ENCODE measurements around the gene DEFB108B.
"Not testable (repeated sequence)": the region's sequence is repeated elsewhere in the genome, so short reads cannot be mapped to it uniquely, and the experiment has no call there.

DEFB108B gene

DNA sequence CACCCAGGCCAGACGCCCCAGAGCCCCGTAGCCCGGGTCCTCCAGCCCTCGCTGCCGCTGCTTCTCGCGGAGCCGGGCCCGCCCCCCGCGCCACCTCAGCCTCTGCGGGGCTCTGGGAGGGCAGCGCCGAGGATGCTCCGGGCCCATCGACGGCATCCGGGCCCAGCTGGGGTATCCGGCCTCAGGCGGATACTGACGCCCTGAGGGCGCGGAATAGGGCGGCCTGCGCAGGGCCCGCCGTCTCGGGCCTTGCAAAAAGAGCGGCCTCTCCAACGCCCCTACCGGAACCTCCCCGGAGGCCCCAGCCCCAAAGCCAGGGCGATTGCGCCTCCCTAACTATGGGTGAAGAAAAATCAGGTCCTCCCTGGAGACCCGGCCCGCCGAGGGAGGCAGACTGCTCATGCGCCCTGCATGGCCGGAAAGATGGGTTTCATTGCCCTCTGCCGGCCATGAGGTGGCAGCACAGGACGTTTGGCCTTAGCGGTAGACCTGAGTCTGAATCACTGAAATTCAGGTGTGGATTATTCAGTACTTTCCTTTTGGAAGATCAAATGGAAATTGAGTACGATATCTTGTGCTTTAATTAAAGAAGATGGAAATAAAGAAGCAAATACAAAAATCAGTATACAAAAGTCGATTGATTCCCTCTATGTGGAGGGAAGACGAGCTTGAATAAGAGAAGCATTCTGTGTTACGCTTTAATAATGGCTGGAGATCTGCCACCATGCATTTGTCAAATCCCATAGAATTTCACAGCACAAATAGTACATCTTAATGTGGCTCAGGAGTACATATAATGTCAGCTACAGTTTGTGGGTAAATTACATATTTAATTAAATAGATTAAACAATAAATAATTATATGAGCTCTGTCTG, 19.3 kb upstream of the DEFB108B start:
- H3K79me2 ChIP-seq (ENCODE audit: insufficient read depth, low read length); H3F3A ChIP-seq (ENCODE audit: insufficient read depth); H3K9me2 ChIP-seq (replicated peaks; ENCODE audit: insufficient read depth, low read length); H3K9me3 ChIP-seq (ENCODE audit: insufficient read depth, low read length); H4K20me1 ChIP-seq (ENCODE audit: low read depth, low read length); H3K27ac ChIP-seq (ENCODE audit: low read depth, low read length); H3K36me3 ChIP-seq (ENCODE audit: low read length); H3K27me3 ChIP-seq (ENCODE audit: low read length): not testable (repeated sequence)
- H3K4me3 ChIP-seq (ENCODE audit: insufficient read depth, low read length, poor library complexity, severe bottlenecking): peak overlapping the region; percentile 42
- TF ChIP-seq, protein P1, sequence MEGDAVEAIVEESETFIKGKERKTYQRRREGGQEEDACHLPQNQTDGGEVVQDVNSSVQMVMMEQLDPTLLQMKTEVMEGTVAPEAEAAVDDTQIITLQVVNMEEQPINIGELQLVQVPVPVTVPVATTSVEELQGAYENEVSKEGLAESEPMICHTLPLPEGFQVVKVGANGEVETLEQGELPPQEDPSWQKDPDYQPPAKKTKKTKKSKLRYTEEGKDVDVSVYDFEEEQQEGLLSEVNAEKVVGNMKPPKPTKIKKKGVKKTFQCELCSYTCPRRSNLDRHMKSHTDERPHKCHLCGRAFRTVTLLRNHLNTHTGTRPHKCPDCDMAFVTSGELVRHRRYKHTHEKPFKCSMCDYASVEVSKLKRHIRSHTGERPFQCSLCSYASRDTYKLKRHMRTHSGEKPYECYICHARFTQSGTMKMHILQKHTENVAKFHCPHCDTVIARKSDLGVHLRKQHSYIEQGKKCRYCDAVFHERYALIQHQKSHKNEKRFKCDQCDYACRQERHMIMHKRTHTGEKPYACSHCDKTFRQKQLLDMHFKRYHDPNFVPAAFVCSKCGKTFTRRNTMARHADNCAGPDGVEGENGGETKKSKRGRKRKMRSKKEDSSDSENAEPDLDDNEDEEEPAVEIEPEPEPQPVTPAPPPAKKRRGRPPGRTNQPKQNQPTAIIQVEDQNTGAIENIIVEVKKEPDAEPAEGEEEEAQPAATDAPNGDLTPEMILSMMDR (IDR thresholded peaks at IDR 0.05; ENCODE audit: insufficient read depth, low read length, poor library complexity, severe bottlenecking): peak; percentile 56
- peak overlapping the region; percentile 61 for H3K4me2 ChIP-seq (ENCODE audit: low read depth, low read length, poor library complexity, severe bottlenecking)
- H3K9ac ChIP-seq (ENCODE audit: low read length): peak overlapping the region; percentile 60
- peak overlapping the region; percentile 97 for H2AFZ ChIP-seq (ENCODE audit: low read depth, low read length, severe bottlenecking)

DNA sequence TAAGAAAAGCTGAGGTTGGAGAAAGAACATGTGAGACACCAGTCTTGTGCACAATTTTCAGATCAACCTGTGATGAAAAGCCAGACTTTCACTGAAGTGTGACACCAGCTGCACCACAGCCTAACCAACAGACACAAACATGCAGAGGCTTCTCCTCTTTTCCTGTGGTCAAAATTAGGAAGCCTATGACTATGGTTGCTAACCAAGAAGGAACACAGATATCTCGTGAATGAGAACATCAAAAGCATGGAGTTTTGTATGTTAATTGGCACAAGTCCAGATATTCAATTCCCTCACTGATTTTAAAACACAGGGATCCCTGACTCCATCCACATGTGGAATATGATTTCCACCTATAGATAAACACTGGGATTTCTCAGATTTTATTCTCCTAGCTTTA, 11.5 kb upstream of the DEFB108B start:
- not testable (repeated sequence) for H3K9ac ChIP-seq (ENCODE audit: low read length); H3K27ac ChIP-seq (ENCODE audit: low read depth, low read length); H3K79me2 ChIP-seq (ENCODE audit: insufficient read depth, low read length); H4K20me1 ChIP-seq (ENCODE audit: low read depth, low read length); H3F3A ChIP-seq (ENCODE audit: insufficient read depth); H2AFZ ChIP-seq (ENCODE audit: low read depth, low read length, severe bottlenecking); H3K36me3 ChIP-seq (ENCODE audit: low read length); H3K9me2 ChIP-seq (replicated peaks; ENCODE audit: insufficient read depth, low read length); H3K4me3 ChIP-seq (ENCODE audit: insufficient read depth, low read length, poor library complexity, severe bottlenecking); H3K9me3 ChIP-seq (ENCODE audit: insufficient read depth, low read length); H3K27me3 ChIP-seq (ENCODE audit: low read length); H3K4me2 ChIP-seq (ENCODE audit: low read depth, low read length, poor library complexity, severe bottlenecking)

DNA sequence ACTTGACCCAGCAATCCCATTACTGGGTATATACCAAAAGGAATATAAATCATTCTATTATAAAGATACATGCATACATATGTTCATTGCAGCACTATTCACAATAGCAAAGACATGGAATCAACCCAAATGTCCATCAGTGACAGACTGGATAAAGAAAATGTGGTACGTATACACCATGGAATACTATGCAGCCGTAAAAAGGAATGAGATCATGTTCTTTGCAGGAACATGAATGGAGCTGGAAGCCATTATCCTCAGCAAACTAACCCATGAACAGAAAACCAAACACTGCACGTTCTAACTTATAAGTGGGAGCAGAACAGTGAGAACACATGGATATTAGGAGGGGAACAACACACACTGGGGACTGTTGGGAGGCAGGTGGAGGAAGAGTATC, 3.8 kb upstream of the DEFB108B start:
- H3K36me3 ChIP-seq (ENCODE audit: low read length); H3F3A ChIP-seq (ENCODE audit: insufficient read depth); H3K4me3 ChIP-seq (ENCODE audit: insufficient read depth, low read length, poor library complexity, severe bottlenecking); H2AFZ ChIP-seq (ENCODE audit: low read depth, low read length, severe bottlenecking); H3K4me2 ChIP-seq (ENCODE audit: low read depth, low read length, poor library complexity, severe bottlenecking); H3K9me3 ChIP-seq (ENCODE audit: insufficient read depth, low read length); H3K9me2 ChIP-seq (replicated peaks; ENCODE audit: insufficient read depth, low read length); H3K9ac ChIP-seq (ENCODE audit: low read length); H3K79me2 ChIP-seq (ENCODE audit: insufficient read depth, low read length); H3K27ac ChIP-seq (ENCODE audit: low read depth, low read length); H4K20me1 ChIP-seq (ENCODE audit: low read depth, low read length); H3K27me3 ChIP-seq (ENCODE audit: low read length): not testable (repeated sequence)

DNA sequence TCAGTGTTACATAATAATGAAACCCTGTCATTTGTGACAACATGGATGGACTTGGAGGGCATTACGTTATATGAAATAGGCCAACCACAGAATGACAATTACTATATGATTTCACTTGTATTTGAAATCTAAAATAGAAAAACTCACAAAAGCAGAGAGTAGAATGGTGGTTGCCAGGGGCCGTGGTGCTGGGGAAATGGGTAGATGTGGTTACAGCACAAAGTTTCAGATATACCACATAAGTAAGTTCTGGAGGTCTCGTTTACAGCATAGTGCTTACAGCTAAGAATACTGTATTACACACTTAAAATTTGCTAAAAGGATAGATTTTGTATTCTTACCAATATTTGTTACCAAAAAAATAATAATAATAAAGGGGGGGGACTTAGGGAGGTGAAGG, 3.3 kb upstream of the DEFB108B start:
- H3K27me3 ChIP-seq (ENCODE audit: low read length); H3K4me2 ChIP-seq (ENCODE audit: low read depth, low read length, poor library complexity, severe bottlenecking); H3K9me2 ChIP-seq (replicated peaks; ENCODE audit: insufficient read depth, low read length); H3K36me3 ChIP-seq (ENCODE audit: low read length); H3F3A ChIP-seq (ENCODE audit: insufficient read depth); H3K27ac ChIP-seq (ENCODE audit: low read depth, low read length); H2AFZ ChIP-seq (ENCODE audit: low read depth, low read length, severe bottlenecking); H3K4me3 ChIP-seq (ENCODE audit: insufficient read depth, low read length, poor library complexity, severe bottlenecking); H4K20me1 ChIP-seq (ENCODE audit: low read depth, low read length); H3K9me3 ChIP-seq (ENCODE audit: insufficient read depth, low read length); H3K79me2 ChIP-seq (ENCODE audit: insufficient read depth, low read length); H3K9ac ChIP-seq (ENCODE audit: low read length): not testable (repeated sequence)

DNA sequence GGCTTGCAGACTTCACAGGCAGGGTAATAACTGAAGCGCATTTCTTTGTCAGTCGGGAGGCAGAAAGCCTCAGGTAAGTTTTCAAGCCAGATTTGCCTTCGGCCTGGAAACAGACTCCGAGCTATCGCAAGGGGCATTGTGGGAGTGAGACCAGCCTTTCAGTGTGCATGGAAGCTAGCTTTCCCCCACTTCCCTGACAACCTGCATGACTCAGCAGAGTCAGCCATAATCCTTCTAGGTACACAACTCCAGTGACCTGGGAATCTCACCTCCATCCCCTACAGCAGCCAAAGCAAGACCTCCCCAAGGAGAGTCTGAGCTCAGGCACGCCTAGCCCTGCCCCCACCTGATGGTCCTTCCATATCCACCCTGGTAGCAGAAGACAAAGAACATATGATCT, 9.7 kb downstream of the DEFB108B start:
- H3K9me2 ChIP-seq (replicated peaks; ENCODE audit: insufficient read depth, low read length); H3K79me2 ChIP-seq (ENCODE audit: insufficient read depth, low read length); H3K27ac ChIP-seq (ENCODE audit: low read depth, low read length); H3K27me3 ChIP-seq (ENCODE audit: low read length); H3K9me3 ChIP-seq (ENCODE audit: insufficient read depth, low read length); H3F3A ChIP-seq (ENCODE audit: insufficient read depth); H3K36me3 ChIP-seq (ENCODE audit: low read length); H2AFZ ChIP-seq (ENCODE audit: low read depth, low read length, severe bottlenecking); H3K9ac ChIP-seq (ENCODE audit: low read length); H3K4me3 ChIP-seq (ENCODE audit: insufficient read depth, low read length, poor library complexity, severe bottlenecking); H4K20me1 ChIP-seq (ENCODE audit: low read depth, low read length); H3K4me2 ChIP-seq (ENCODE audit: low read depth, low read length, poor library complexity, severe bottlenecking): not testable (repeated sequence)

DNA sequence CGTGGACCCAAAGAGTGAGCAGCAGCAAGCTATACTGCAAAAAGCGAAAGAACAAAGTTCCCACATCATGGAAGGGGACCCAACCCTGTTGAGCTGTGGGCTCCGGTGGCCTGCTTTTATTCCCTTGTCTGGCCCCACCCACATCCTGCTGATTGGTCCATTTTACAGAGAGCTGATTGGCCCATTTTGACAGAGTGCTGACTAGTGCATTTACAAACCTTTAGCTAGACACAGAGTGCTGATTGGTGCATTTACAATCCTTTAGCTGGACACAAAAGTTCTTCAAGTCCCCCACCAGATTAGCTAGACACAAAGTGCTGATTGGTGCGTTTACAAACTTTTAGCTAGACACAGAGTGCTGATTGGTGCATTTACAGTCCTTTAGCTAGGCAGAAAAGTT, 10.4 kb downstream of the DEFB108B start:
- not testable (repeated sequence) for H3K36me3 ChIP-seq (ENCODE audit: low read length); H3K9me2 ChIP-seq (replicated peaks; ENCODE audit: insufficient read depth, low read length); H3F3A ChIP-seq (ENCODE audit: insufficient read depth)

More for the DNA sequence above, 10.4 kb downstream of the DEFB108B start:
- H3K4me3 ChIP-seq (ENCODE audit: insufficient read depth, low read length, poor library complexity, severe bottlenecking); H3K27ac ChIP-seq (ENCODE audit: low read depth, low read length); H3K9ac ChIP-seq (ENCODE audit: low read length); H4K20me1 ChIP-seq (ENCODE audit: low read depth, low read length); H3K9me3 ChIP-seq (ENCODE audit: insufficient read depth, low read length); H3K27me3 ChIP-seq (ENCODE audit: low read length); H3K79me2 ChIP-seq (ENCODE audit: insufficient read depth, low read length); H3K4me2 ChIP-seq (ENCODE audit: low read depth, low read length, poor library complexity, severe bottlenecking); H2AFZ ChIP-seq (ENCODE audit: low read depth, low read length, severe bottlenecking): not testable (repeated sequence)
